Measurements from ENCODE around the gene LRRC45. TPM values are rescaled to one million over a fixed set of nuclear protein-coding genes. Genes with fewer than 3 reads are reported as not detected.

LRRC45 gene
- total and polyA plus RNA-seq, 4 donors, result 3.1 to 20.1 (median 7.1) TPM

GRCh38 chr17:82049521-82049971 is 26.4 kb downstream of the LRRC45 start:
- H3K27me3 ChIP-seq (ENCODE audit: control insufficient read depth in 1 of 2, insufficient read depth in 2 of 2, low read length in 1 of 2), result no peaks in the 10 kb centered on the region
- H3K4me3 ChIP-seq (ENCODE audit: low read length in 2 of 2), result no peak overlapping the region
- ATAC-seq (ENCODE audit: low FRiP score) (no peak), DNase-seq (no peak)
- no peak overlapping the region for H3K27ac ChIP-seq (ENCODE audit: low read depth in 1 of 2, low read length in 2 of 2)
- H3K9me3 ChIP-seq (ENCODE audit: control insufficient read depth, low read length), result no peaks in the 10 kb centered on the region
- no peaks in the 10 kb centered on the region for H3K36me3 ChIP-seq (ENCODE audit: control insufficient read depth in 1 of 2, insufficient read depth in 2 of 2, low read length in 1 of 2)
- no peaks in the 10 kb centered on the region for H3K4me1 ChIP-seq (ENCODE audit: control insufficient read depth in 1 of 2, insufficient read depth in 2 of 2, low read length in 2 of 2)
- 93 to 94% methylated on average over 13 to 16 of the region's 16 CpGs for WGBS, 2 donors
- intact Hi-C loops (cut with DNase I), result no loop called here

GRCh38 chr17:82050152-82050760 is 27.2 kb downstream of the LRRC45 start:
- H3K4me3 ChIP-seq (ENCODE audit: low read length in 2 of 2), result no peak overlapping the region
- H3K27me3 ChIP-seq (ENCODE audit: control insufficient read depth in 1 of 2, insufficient read depth in 2 of 2, low read length in 1 of 2), result no peaks in the 10 kb centered on the region
- H3K9me3 ChIP-seq (ENCODE audit: control insufficient read depth, low read length), result no peaks in the 10 kb centered on the region
- H3K4me1 ChIP-seq (ENCODE audit: control insufficient read depth in 1 of 2, insufficient read depth in 2 of 2, low read length in 2 of 2), result no peaks in the 10 kb centered on the region
- ATAC-seq (ENCODE audit: low FRiP score) (no peak), DNase-seq (no peak)
- H3K27ac ChIP-seq (ENCODE audit: low read depth in 1 of 2, low read length in 2 of 2), result no peak overlapping the region
- 87 to 91% methylated on average over 28 of the region's 28 CpGs for WGBS, 2 donors
- peaks cover 0 to 2% of the 10 kb centered on the region in 2 donors for H3K36me3 ChIP-seq (ENCODE audit: control insufficient read depth in 1 of 2, insufficient read depth in 2 of 2, low read length in 1 of 2)
- intact Hi-C loops (cut with DNase I), result no loop called here

GRCh38 chr17:82050761-82051641 is 27.9 kb downstream of the LRRC45 start:
- H3K27me3 ChIP-seq (ENCODE audit: control insufficient read depth in 1 of 2, insufficient read depth in 2 of 2, low read length in 1 of 2), result no peaks in the 10 kb centered on the region
- ATAC-seq (ENCODE audit: low FRiP score), result no peak
- intact Hi-C loops (cut with DNase I), result no loop called here
- WGBS, 2 donors, result 13 to 18% methylated on average over 59 to 79 of the region's 79 CpGs
- no peaks in the 10 kb centered on the region for H3K9me3 ChIP-seq (ENCODE audit: control insufficient read depth, low read length)
- H3K4me1 ChIP-seq (ENCODE audit: control insufficient read depth in 1 of 2, insufficient read depth in 2 of 2, low read length in 2 of 2), result no peaks in the 10 kb centered on the region
- no peak overlapping the region for H3K27ac ChIP-seq (ENCODE audit: low read depth in 1 of 2, low read length in 2 of 2)
- peaks cover 0 to 2% of the 10 kb centered on the region in 2 donors for H3K36me3 ChIP-seq (ENCODE audit: control insufficient read depth in 1 of 2, insufficient read depth in 2 of 2, low read length in 1 of 2)
- DNase-seq, result peak in 1 of 2 donors; percentile 54
- peak overlapping the region; percentile 88 to 92 for H3K4me3 ChIP-seq (ENCODE audit: low read length in 2 of 2)

- intact Hi-C loops (cut with DNase I), result no loop called here
Measured at GRCh38 chr17:82051776-82052637, 28.9 kb downstream of the LRRC45 start, which contains the start of the genes GPS1 and RFNG. TSS of gene GPS1 (plus strand) at chr17:82051898. CDS start at chr17:82051932, 34 bp downstream. TSS of gene RFNG (minus strand) at chr17:82051811. CDS start at chr17:82051766, 45 bp downstream.

GRCh38 chr17:82052638-82053059 is 29.5 kb downstream of the LRRC45 start:
- Histone ChIP-seq H3K4me1 (ENCODE audit: control insufficient read depth in 1 of 2, insufficient read depth in 2 of 2, low read length in 2 of 2) (no peaks in the 10 kb centered on the region), H3K27me3 (ENCODE audit: control insufficient read depth in 1 of 2, insufficient read depth in 2 of 2, low read length in 1 of 2) (no peaks in the 10 kb centered on the region), H3K9me3 (ENCODE audit: control insufficient read depth, low read length) (no peaks in the 10 kb centered on the region), H3K36me3 (ENCODE audit: control insufficient read depth in 1 of 2, insufficient read depth in 2 of 2, low read length in 1 of 2) (peaks cover 0 to 2% of the 10 kb centered on the region in 2 donors), H3K27ac (ENCODE audit: low read depth in 1 of 2, low read length in 2 of 2) (no peak overlapping the region), H3K4me3 (ENCODE audit: low read length in 2 of 2) (peak overlapping the region in 1 of 2 donors; percentile 92)
- ATAC-seq (ENCODE audit: low FRiP score) (no peak), DNase-seq (no peak)
- 24 to 25% methylated on average over 18 to 19 of the region's 19 CpGs for WGBS, 2 donors
- intact Hi-C loops (cut with DNase I), result no loop called here

More at GRCh38 chr17:82051776-82052637, 28.9 kb downstream of the LRRC45 start, which contains the start of the genes GPS1 and RFNG:
- peak; percentile 84 to 94 for DNase-seq
- Histone ChIP-seq H3K36me3 (ENCODE audit: control insufficient read depth in 1 of 2, insufficient read depth in 2 of 2, low read length in 1 of 2) (peaks cover 0 to 2% of the 10 kb centered on the region in 2 donors), H3K27me3 (ENCODE audit: control insufficient read depth in 1 of 2, insufficient read depth in 2 of 2, low read length in 1 of 2) (no peaks in the 10 kb centered on the region), H3K27ac (ENCODE audit: low read depth in 1 of 2, low read length in 2 of 2) (no peak within 1 kb of the TSS), H3K4me3 (ENCODE audit: low read length in 2 of 2) (peak within 1 kb of the TSS; percentile 88 to 92), H3K4me1 (ENCODE audit: control insufficient read depth in 1 of 2, insufficient read depth in 2 of 2, low read length in 2 of 2) (no peaks in the 10 kb centered on the region), H3K9me3 (ENCODE audit: control insufficient read depth, low read length) (no peaks in the 10 kb centered on the region)
- WGBS, 2 donors, result 0 to 1% methylated on average over 64 to 94 of the region's 94 CpGs
- no peak for ATAC-seq (ENCODE audit: low FRiP score)

- Histone ChIP-seq H3K4me1 (ENCODE audit: control insufficient read depth in 1 of 2, insufficient read depth in 2 of 2, low read length in 2 of 2) (no peaks in the 10 kb centered on the region), H3K27me3 (ENCODE audit: control insufficient read depth in 1 of 2, insufficient read depth in 2 of 2, low read length in 1 of 2) (no peaks in the 10 kb centered on the region), H3K27ac (ENCODE audit: low read depth in 1 of 2, low read length in 2 of 2) (no peak overlapping the region), H3K4me3 (ENCODE audit: low read length in 2 of 2) (no peak overlapping the region), H3K9me3 (ENCODE audit: control insufficient read depth, low read length) (no peaks in the 10 kb centered on the region), H3K36me3 (ENCODE audit: control insufficient read depth in 1 of 2, insufficient read depth in 2 of 2, low read length in 1 of 2) (peaks cover 0 to 2% of the 10 kb centered on the region in 2 donors)
- ATAC-seq (ENCODE audit: low FRiP score) (no peak), DNase-seq (no peak)
- intact Hi-C loops (cut with DNase I), result no loop called here
- 87 to 89% methylated on average over 18 to 19 of the region's 19 CpGs for WGBS, 2 donors
Measured at GRCh38 chr17:82053130-82053529, 30.0 kb downstream of the LRRC45 start.

- Histone ChIP-seq H3K9me3 (ENCODE audit: control insufficient read depth, low read length) (no peaks in the 10 kb centered on the region), H3K27me3 (ENCODE audit: control insufficient read depth in 1 of 2, insufficient read depth in 2 of 2, low read length in 1 of 2) (no peaks in the 10 kb centered on the region), H3K4me1 (ENCODE audit: control insufficient read depth in 1 of 2, insufficient read depth in 2 of 2, low read length in 2 of 2) (no peaks in the 10 kb centered on the region), H3K4me3 (ENCODE audit: low read length in 2 of 2) (no peak overlapping the region), H3K36me3 (ENCODE audit: control insufficient read depth in 1 of 2, insufficient read depth in 2 of 2, low read length in 1 of 2) (peaks cover 0 to 2% of the 10 kb centered on the region in 2 donors), H3K27ac (ENCODE audit: low read depth in 1 of 2, low read length in 2 of 2) (no peak overlapping the region)
- ATAC-seq (ENCODE audit: low FRiP score) (no peak), DNase-seq (peak in 1 of 2 donors; percentile 44)
- intact Hi-C loops (cut with DNase I), result no loop called here
- WGBS, 2 donors, result 92 to 93% methylated on average over 28 of the region's 28 CpGs
Measured at GRCh38 chr17:82053556-82054263, 30.6 kb downstream of the LRRC45 start.
